ENCODE results near the gene OR14A16.

DNA sequence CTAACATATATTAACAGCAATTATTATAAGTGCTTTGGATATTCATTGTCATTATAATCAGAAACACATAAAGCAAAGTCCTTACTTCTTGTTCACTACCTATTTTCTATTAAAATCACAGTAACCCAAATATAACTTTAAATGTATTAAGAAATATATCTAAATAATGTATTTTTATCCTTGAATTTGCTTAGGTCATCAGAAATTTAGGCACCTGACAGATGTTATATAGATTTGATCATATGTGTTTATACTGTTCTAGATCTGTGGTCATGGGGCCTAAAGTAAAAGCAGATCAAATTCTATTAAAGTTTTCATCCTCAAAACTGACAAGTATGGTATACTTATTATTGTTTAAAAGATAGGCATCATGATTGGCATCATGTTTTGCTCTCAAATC lies 54.3 kb downstream of the OR14A16 start:
- no peak for TF ChIP-seq EZH2 (IDR thresholded peaks at IDR 0.05; ENCODE audit: borderline replicate concordance, low read length)
- TF ChIP-seq, protein P1, sequence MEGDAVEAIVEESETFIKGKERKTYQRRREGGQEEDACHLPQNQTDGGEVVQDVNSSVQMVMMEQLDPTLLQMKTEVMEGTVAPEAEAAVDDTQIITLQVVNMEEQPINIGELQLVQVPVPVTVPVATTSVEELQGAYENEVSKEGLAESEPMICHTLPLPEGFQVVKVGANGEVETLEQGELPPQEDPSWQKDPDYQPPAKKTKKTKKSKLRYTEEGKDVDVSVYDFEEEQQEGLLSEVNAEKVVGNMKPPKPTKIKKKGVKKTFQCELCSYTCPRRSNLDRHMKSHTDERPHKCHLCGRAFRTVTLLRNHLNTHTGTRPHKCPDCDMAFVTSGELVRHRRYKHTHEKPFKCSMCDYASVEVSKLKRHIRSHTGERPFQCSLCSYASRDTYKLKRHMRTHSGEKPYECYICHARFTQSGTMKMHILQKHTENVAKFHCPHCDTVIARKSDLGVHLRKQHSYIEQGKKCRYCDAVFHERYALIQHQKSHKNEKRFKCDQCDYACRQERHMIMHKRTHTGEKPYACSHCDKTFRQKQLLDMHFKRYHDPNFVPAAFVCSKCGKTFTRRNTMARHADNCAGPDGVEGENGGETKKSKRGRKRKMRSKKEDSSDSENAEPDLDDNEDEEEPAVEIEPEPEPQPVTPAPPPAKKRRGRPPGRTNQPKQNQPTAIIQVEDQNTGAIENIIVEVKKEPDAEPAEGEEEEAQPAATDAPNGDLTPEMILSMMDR (conservative IDR thresholded peaks at IDR 0.05 in 1 of 2, IDR thresholded peaks at IDR 0.05 in 1 of 2; ENCODE audit: extremely low read depth in 1 of 2, insufficient read depth in 1 of 2, low read depth in 1 of 2, low read length in 2 of 2): no peak

Data from mammary epithelial cell (primary cell).